Esophagus (tissue), 2 donors: ENCODE results near the gene ECEL1. TPM values are rescaled to one million over a fixed set of nuclear protein-coding genes. Genes with fewer than 3 reads are reported as not detected.
A peak's percentile ranks its signal among the peaks of the same experiment; 100 is the strongest.

Experiments used
- H3K27ac ChIP-seq, 2 donors: one replicate each; pipeline ENCODE4 v1.5.1; 2013; ENCODE audit warnings: low read depth in 2 of 2, mild to moderate bottlenecking in 2 of 2, inconsistent platforms in 1 of 2, low read length in 1 of 2, moderate library complexity in 1 of 2
- H3K27me3 ChIP-seq, 2 donors: one replicate each; pipeline ENCODE4 v1.6.1; 2013; ENCODE audit warnings: low read length in 2 of 2, control low read depth in 1 of 2, mild to moderate bottlenecking in 1 of 2; ENCODE audit not compliant: insufficient read depth in 2 of 2, control insufficient read depth in 1 of 2
- H3K36me3 ChIP-seq, 2 donors: one replicate each; pipeline ENCODE4 v1.6.1; 2013; ENCODE audit warnings: low read length in 1 of 2; ENCODE audit not compliant: control insufficient read depth in 2 of 2, insufficient read depth in 2 of 2
- H3K4me1 ChIP-seq, 2 donors: one replicate each; pipeline ENCODE4 v1.6.1; 2013; ENCODE audit warnings: low read length in 1 of 2; ENCODE audit not compliant: control insufficient read depth in 2 of 2, insufficient read depth in 2 of 2
- H3K4me3 ChIP-seq, 2 donors: one replicate each; pipeline ENCODE4 v1.5.1; 2013; ENCODE audit warnings: low read length in 2 of 2, mild to moderate bottlenecking in 2 of 2, low read depth in 1 of 2, moderate library complexity in 1 of 2
- H3K9me3 ChIP-seq, 2 donors: one replicate each; pipeline ENCODE4 v1.6.1; 2013; ENCODE audit warnings: mild to moderate bottlenecking in 2 of 2, low read depth in 1 of 2, low read length in 1 of 2, moderate library complexity in 1 of 2; ENCODE audit not compliant: control insufficient read depth in 2 of 2, insufficient read depth in 1 of 2
- WGBS, 2 donors: extraction: QIAGEN DNeasy Blood & Tissue Kit; methylation state at CpG; one replicate each; pipeline ENCODE4 v1.1.7; 2013; 5-methylcytosine and 5-hydroxymethylcytosine counted together
- polyA plus RNA-seq, 2 donors: library from polyadenylated mRNA; stranded (reverse); fragments of 200-250 nt; gene quantifications; one replicate each; pipeline ENCODE4 v1.2.3, GENCODE V29; 2013
- donor health status: healthy with polysubstance abuse.
- donor health status: Bipolar disorder and iron deficiency.

ECEL1 gene
- polyA plus RNA-seq, 2 donors, result 0.31 TPM; not detected in 1

GRCh38 chr2:232523402-232523681, 35.7 kb upstream of the ECEL1 start:
- no peaks in the 10 kb centered on the region for H3K9me3 ChIP-seq
- whole genome bisulfite sequencing, 2 donors, result 11 to 12% methylated on average over 16 of the region's 16 CpGs
- no peak overlapping the region for H3K27ac ChIP-seq
- H3K27me3 ChIP-seq, result peaks cover 0 to 24% of the 10 kb centered on the region in 2 donors
- no peaks in the 10 kb centered on the region for H3K36me3 ChIP-seq
- peaks cover 3 to 11% of the 10 kb centered on the region in 2 donors for H3K4me1 ChIP-seq
- peak overlapping the region in 1 of 2 donors; percentile 1 for H3K4me3 ChIP-seq

DNA sequence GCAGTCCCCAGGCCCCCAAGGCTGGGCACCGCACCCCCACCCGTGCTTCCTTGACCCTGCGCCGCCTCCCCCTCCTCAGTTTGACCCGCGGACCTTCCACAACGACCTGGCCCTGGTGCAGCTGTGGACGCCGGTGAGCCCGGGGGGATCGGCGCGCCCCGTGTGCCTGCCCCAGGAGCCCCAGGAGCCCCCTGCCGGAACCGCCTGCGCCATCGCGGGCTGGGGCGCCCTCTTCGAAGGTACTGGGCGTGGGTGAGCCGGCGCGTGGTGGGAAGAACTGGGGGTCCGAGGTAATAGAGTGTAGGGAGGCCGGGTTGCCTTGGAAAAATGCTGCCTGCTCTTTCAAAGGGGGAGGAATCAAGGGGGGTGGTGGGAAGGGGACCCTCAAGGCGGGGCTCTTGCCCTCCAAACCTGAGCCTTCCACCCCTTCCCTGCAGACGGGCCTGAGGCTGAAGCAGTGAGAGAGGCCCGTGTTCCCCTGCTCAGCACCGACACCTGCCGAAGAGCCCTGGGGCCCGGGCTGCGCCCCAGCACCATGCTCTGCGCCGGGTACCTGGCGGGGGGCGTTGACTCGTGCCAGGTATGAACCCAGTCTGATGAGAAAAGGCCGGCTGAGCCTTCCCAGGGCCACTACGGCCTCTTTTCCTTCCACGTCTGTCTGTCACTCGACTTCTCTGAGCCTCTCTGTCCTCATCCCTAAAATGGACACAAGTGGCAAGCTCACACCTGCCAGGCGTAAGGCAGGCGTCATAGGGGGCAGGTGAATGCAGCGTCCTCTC, 35.2 kb upstream of the ECEL1 start:
- H3K36me3 ChIP-seq, result no peaks in the 10 kb centered on the region
- H3K4me1 ChIP-seq, result peaks cover 3 to 11% of the 10 kb centered on the region in 2 donors
- no peak overlapping the region for H3K27ac ChIP-seq
- H3K4me3 ChIP-seq, result no peak overlapping the region
- peaks cover 0 to 24% of the 10 kb centered on the region in 2 donors for H3K27me3 ChIP-seq
- WGBS, 2 donors, result 14 to 19% methylated on average over 43 to 46 of the region's 46 CpGs
- H3K9me3 ChIP-seq, result no peaks in the 10 kb centered on the region

- Histone ChIP-seq H3K4me3 (no peak overlapping the region), H3K36me3 (no peaks in the 10 kb centered on the region), H3K9me3 (no peaks in the 10 kb centered on the region), H3K27me3 (peaks cover 0 to 24% of the 10 kb centered on the region in 2 donors), H3K4me1 (peaks cover 3 to 11% of the 10 kb centered on the region in 2 donors), H3K27ac (no peak overlapping the region)
- 6 to 7% methylated on average over 46 to 66 of the region's 66 CpGs for WGBS, 2 donors
These were observed 34.5 kb upstream of the ECEL1 start for GRCh38 chr2:232521959-232522622.

DNA sequence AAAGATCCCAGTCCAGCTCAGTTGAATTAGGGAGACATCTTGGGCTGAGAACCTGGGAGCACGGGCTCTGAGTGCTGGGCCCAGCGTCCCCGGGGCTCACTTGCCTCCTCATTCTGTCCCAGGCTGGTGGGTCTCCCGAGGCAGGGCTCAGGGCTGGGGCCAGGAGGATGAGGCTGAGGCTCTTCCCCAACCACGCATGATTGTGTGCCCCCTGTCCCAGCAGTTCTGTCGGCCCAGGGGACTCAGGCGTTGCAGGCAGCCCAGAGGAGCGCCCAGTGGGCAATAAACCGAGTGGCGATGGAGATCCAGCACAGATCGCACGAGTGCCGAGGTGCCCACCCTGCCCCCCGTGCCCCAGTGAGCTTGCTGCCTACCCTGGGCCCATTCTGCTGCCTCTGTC, 33.5 kb upstream of the ECEL1 start:
- Histone ChIP-seq H3K27me3 (peaks cover 0 to 24% of the 10 kb centered on the region in 2 donors), H3K4me1 (peaks cover 3 to 11% of the 10 kb centered on the region in 2 donors), H3K36me3 (no peaks in the 10 kb centered on the region), H3K4me3 (no peak overlapping the region), H3K27ac (no peak overlapping the region), H3K9me3 (no peaks in the 10 kb centered on the region)
- 83 to 86% methylated on average over 14 of the region's 14 CpGs for WGBS, 2 donors

DNA sequence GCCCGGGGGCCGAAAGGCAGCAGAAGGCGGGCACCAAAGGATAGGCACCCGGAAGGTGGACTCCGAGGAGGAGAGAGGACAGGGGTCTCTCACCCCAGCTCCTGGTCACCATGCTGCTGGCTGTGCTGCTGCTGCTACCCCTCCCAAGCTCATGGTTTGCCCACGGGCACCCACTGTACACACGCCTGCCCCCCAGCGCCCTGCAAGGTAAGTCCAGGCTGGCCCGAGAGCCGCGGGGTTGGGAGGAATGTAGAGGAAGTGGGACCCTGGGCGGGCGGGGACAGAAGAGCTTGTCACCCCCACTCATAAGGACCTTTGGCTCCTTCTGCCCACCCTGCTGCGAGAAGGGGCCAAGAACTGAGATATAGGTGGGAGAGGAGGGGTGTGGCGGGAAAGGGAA, 32.9 kb upstream of the ECEL1 start:
- H3K27ac ChIP-seq, result no peak overlapping the region
- no peaks in the 10 kb centered on the region for H3K9me3 ChIP-seq
- H3K4me1 ChIP-seq, result peaks cover 3 to 11% of the 10 kb centered on the region in 2 donors
- peaks cover 0 to 24% of the 10 kb centered on the region in 2 donors for H3K27me3 ChIP-seq
- no peaks in the 10 kb centered on the region for H3K36me3 ChIP-seq
- WGBS, 2 donors, result 73 to 74% methylated on average over 15 of the region's 15 CpGs
- no peak overlapping the region for H3K4me3 ChIP-seq

DNA sequence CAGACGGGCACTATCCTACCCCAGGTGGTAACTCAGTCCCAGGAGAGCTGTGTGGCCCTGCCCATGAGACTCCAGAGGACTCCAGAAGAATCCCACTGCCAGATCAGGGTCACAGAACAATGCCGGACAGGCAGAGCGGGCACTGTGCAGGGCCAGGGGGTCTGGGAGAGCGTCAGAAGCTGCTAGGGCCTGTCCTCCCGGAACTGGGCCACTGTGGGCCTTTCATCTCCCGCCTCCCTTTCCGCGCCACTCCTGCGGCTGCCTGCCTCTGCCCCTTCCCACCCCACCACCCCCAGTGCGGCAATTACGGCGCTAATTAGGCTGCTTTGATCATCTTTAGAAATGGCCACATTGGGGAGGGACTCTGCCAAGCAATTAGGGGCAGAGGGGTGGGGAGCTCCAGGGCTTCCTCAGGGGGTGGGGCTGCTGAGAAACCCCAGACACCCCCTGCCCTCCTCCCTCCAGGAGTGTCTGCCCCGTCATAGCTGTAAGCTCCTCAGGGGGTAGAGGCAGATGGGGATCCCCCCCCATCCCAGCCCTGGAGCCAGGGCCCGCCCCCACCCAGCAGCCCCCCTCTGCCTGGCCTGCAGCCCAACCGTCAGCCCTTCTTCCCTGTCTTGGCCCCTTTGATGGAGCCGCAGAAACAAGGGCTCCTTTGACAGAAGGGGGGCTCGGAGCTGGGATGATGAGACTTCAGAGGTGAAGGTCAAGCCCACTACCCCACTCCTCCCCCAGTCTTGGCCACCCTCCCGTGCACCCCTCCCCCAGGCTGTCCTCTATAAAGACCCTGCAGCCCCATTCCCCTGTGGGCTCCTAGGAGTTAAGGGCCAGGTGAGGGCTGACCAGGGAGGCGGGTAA, 32.2 kb upstream of the ECEL1 start, which contains the start of gene PRSS56:
TSS of gene PRSS56 (plus strand) at position 808 of the 858 bp plus-strand sequence. CDS start 211 bp downstream, outside the sequence.
- H3K27ac ChIP-seq, result no peak within 1 kb of the TSS
- peaks cover 3 to 11% of the 10 kb centered on the region in 2 donors for H3K4me1 ChIP-seq
- no peak within 1 kb of the TSS for H3K4me3 ChIP-seq
- H3K9me3 ChIP-seq, result no peaks in the 10 kb centered on the region
- WGBS, 2 donors, result 60 to 71% methylated on average over 18 to 19 of the region's 19 CpGs
- H3K27me3 ChIP-seq, result peaks cover 0 to 24% of the 10 kb centered on the region in 2 donors
- no peaks in the 10 kb centered on the region for H3K36me3 ChIP-seq

- H3K27me3 ChIP-seq, result peaks cover 0 to 16% of the 10 kb centered on the region in 2 donors
- 59 to 61% methylated on average over 6 of the region's 6 CpGs for WGBS, 2 donors
- H3K27ac ChIP-seq, result no peak overlapping the region
- peaks cover 3 to 5% of the 10 kb centered on the region in 2 donors for H3K4me1 ChIP-seq
- H3K36me3 ChIP-seq, result no peaks in the 10 kb centered on the region
- no peak overlapping the region for H3K4me3 ChIP-seq
- no peaks in the 10 kb centered on the region for H3K9me3 ChIP-seq
These were observed 31.2 kb upstream of the ECEL1 start for GRCh38 chr2:232518844-232519243.

GRCh38 chr2:232516551-232516950, 28.9 kb upstream of the ECEL1 start:
- Histone ChIP-seq H3K27ac (no peak overlapping the region), H3K9me3 (no peaks in the 10 kb centered on the region), H3K36me3 (no peaks in the 10 kb centered on the region), H3K4me1 (no peaks in the 10 kb centered on the region), H3K27me3 (peaks cover 0 to 6% of the 10 kb centered on the region in 2 donors), H3K4me3 (no peak overlapping the region)
- WGBS, 2 donors, result 79 to 83% methylated on average over 3 of the region's 3 CpGs

DNA sequence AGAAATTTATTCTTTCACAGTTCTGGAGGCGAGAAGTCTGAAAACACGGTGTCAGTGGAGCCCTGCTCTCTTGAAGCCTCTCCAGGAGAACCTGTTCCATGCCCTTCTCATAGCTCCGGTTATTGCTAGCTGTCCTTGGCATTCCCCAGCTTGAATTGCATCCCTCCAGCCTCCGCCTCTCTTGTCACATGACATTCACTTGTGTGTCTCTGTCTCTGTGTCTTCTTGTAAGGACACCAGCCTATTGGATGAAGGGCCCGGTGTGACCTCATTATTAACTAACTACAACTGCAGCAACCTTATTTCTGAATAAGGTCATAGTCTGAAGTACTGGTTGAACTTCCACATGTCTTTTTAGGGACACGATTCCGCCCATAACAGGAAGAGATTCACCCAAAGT, 28.0 kb upstream of the ECEL1 start:
- H3K4me3 ChIP-seq, result no peak overlapping the region
- no peaks in the 10 kb centered on the region for H3K9me3 ChIP-seq
- H3K27me3 ChIP-seq, result no peaks in the 10 kb centered on the region
- WGBS, 2 donors, result 87 to 91% methylated on average over 7 of the region's 7 CpGs
- H3K36me3 ChIP-seq, result no peaks in the 10 kb centered on the region
- H3K4me1 ChIP-seq, result no peaks in the 10 kb centered on the region
- H3K27ac ChIP-seq, result no peak overlapping the region
